Measurements from ENCODE around the gene TKFC. TPM values are rescaled to one million over a fixed set of nuclear protein-coding genes. Genes with fewer than 3 reads are reported as not detected.

The TKFC gene
- total RNA-seq, 1 donor from 2014 or later = 59.6 TPM

DNA sequence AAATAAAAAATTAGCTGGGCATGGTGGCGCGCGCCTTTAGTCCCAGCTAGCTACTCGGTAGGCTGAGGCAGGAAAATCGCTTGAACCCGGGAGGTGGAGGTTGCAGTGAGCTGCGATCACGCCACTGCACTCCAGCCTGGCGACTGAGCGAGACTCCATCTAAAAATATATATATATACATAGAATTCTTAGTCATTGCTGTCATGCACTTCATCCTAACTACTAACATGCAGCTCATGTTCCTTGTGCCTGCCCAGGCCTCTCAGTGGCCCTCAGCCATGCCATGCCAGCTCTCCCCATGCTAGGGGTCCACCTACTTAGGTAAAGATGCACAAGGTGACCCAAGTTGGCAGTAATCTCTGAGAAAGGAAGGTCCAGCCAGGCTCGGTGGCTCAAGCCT is 25.5 kb downstream of the TKFC start:
- TF ChIP-seq, protein P1, sequence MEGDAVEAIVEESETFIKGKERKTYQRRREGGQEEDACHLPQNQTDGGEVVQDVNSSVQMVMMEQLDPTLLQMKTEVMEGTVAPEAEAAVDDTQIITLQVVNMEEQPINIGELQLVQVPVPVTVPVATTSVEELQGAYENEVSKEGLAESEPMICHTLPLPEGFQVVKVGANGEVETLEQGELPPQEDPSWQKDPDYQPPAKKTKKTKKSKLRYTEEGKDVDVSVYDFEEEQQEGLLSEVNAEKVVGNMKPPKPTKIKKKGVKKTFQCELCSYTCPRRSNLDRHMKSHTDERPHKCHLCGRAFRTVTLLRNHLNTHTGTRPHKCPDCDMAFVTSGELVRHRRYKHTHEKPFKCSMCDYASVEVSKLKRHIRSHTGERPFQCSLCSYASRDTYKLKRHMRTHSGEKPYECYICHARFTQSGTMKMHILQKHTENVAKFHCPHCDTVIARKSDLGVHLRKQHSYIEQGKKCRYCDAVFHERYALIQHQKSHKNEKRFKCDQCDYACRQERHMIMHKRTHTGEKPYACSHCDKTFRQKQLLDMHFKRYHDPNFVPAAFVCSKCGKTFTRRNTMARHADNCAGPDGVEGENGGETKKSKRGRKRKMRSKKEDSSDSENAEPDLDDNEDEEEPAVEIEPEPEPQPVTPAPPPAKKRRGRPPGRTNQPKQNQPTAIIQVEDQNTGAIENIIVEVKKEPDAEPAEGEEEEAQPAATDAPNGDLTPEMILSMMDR (IDR thresholded peaks at IDR 0.05; ENCODE audit: partially characterized antibody, unreplicated experiment) = no peak
- Mint-ChIP-seq H3K27me3 (ENCODE audit: unreplicated experiment) (no peaks in the 10 kb centered on the region), H3K9me3 (ENCODE audit: unreplicated experiment) (peaks cover 9% of the 10 kb centered on the region), H3K4me3 (ENCODE audit: unreplicated experiment) (no peak overlapping the region), H3K27ac (ENCODE audit: unreplicated experiment) (no peak overlapping the region), H3K36me3 (ENCODE audit: unreplicated experiment) (no peaks in the 10 kb centered on the region), H3K4me1 (ENCODE audit: low read depth, unreplicated experiment) (peaks cover 10% of the 10 kb centered on the region)
- no peak for DNase-seq

DNA sequence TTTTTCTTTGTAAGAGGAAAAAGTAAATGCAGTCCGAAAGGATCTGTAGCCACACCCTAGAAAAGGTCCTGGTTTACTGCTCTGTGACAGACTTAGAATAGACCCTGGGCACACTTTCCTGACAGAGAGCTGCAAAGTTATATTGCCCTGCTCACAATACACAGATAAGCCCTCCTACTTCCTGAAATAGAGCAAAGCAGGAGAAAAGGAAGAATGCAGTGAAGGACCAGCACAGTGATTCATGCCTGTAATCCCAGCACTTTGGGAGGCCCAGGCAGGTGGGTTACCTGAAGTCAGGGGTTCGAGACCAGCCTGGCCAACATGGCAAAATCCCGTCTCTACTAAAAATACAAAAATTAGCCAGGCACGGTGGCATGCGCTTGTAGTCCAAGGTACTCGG is 26.5 kb downstream of the TKFC start:
- Mint-ChIP-seq H3K27me3 (ENCODE audit: unreplicated experiment) (no peaks in the 10 kb centered on the region), H3K4me1 (ENCODE audit: low read depth, unreplicated experiment) (peaks cover 12% of the 10 kb centered on the region), H3K4me3 (ENCODE audit: unreplicated experiment) (no peak overlapping the region), H3K27ac (ENCODE audit: unreplicated experiment) (no peak overlapping the region), H3K36me3 (ENCODE audit: unreplicated experiment) (no peaks in the 10 kb centered on the region), H3K9me3 (ENCODE audit: unreplicated experiment) (peaks cover 9% of the 10 kb centered on the region)
- TF ChIP-seq, protein P1 (IDR thresholded peaks at IDR 0.05; ENCODE audit: partially characterized antibody, unreplicated experiment) = no peak
- DNase-seq = no peak

DNA sequence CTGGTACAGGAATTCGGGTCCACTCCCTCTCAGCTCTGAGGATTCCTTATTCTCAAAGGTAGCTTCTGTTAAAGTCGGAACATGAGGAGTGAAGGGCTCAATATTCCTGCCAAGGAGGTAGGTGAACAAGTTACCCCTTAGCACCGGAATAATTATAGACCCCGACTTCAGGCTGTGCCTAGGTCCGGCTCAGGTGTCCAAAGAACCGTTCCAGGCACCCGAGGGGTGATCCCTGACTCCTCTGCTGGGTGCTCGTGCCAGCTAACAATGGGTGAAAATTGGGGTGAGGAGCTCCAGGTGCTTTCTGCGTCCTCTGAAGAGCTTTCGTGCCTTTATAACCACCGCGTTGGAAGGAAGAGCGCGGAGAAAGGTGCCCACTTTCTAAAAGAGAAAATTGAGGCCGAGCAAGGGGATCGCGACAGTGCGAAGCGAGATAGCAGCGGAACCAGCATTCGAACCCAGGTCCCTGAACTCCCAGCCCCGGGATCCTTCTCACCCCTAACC is 28.3 kb downstream of the TKFC start:
- Mint-ChIP-seq H3K4me1 (ENCODE audit: low read depth, unreplicated experiment) (peaks cover 12% of the 10 kb centered on the region), H3K36me3 (ENCODE audit: unreplicated experiment) (no peaks in the 10 kb centered on the region), H3K9me3 (ENCODE audit: unreplicated experiment) (peaks cover 9% of the 10 kb centered on the region), H3K27me3 (ENCODE audit: unreplicated experiment) (no peaks in the 10 kb centered on the region), H3K4me3 (ENCODE audit: unreplicated experiment) (peak overlapping the region; percentile 98), H3K27ac (ENCODE audit: unreplicated experiment) (peak overlapping the region; percentile 97)
- TF ChIP-seq, protein P1 (IDR thresholded peaks at IDR 0.05; ENCODE audit: partially characterized antibody, unreplicated experiment) = no peak
- no peak for DNase-seq

DNA sequence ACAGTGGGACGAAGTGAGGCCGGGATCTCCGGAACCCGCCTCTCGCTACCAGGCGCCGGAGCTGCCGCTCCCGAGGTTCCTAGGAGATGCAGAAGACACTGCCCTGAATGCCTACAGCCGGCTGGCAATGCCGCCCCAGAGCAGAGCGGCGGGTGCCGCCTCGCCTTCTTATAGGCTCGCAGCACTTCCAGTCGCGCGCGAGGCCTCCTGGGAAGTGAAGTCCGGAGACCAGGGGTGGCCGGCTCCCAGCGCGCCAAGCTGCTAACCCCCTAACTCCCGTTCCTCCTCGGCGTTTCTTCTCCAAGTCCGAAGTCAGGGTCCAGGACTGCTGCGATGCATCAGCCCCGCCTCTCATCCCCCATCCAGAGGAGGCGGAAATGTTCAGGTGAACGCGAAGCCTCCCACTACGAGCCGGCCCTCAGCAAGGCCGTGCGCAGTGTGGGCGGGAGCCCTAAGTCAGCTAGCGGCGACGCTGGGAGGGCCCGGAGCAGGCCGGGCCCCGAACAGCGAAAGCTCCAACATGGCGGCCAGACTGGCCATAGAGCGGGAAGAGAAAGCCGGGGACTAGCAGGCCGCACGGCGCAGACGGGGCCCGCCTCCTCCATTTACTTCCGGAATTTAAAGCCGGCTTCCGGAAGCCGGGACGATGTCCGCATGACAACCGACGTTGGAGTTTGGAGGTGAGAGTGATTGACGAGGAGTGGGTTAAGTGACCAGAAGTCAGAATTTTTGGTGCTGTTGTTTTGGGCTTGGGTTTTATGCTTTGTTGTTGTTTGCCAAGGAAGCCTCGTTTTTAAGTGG is 28.9 kb downstream of the TKFC start, which contains the start of the genes CYB561A3 and TMEM138:
Gene CYB561A3, minus strand, starts transcription at position 142 of the 801 bp plus-strand sequence. CDS start 5,169 bp downstream, outside the sequence.
Gene TMEM138, plus strand, starts transcription at position 634 of the 801 bp plus-strand sequence. CDS start 2,017 bp downstream, outside the sequence.
- Mint-ChIP-seq H3K4me3 (ENCODE audit: unreplicated experiment) (peak within 1 kb of the TSS; percentile 98), H3K4me1 (ENCODE audit: low read depth, unreplicated experiment) (peaks cover 12% of the 10 kb centered on the region), H3K27ac (ENCODE audit: unreplicated experiment) (peak within 1 kb of the TSS; percentile 97), H3K36me3 (ENCODE audit: unreplicated experiment) (no peaks in the 10 kb centered on the region), H3K9me3 (ENCODE audit: unreplicated experiment) (peaks cover 9% of the 10 kb centered on the region), H3K27me3 (ENCODE audit: unreplicated experiment) (no peaks in the 10 kb centered on the region)
- peak; percentile 91 for DNase-seq
- TF ChIP-seq, protein P1 (IDR thresholded peaks at IDR 0.05; ENCODE audit: partially characterized antibody, unreplicated experiment) = no peak

DNA sequence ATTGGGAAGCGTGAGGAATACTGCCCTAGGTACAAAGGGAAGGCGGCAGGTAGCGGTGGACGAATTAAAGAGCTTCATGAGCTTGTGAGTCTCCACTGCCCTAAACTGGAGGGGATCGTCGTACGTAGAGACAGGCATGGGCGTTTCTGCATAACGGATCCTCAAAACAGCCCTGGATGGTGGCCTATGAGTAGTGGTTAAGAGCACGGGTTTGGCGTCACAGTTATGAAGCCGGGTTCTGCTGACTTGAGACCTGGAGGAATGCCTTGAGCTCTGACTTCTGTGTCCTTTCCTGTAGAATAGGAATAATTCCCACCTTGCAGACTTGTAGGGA is 29.5 kb downstream of the TKFC start:
- peak overlapping the region; percentile 98 for H3K4me3 Mint-ChIP-seq (ENCODE audit: unreplicated experiment)
- H3K9me3 Mint-ChIP-seq (ENCODE audit: unreplicated experiment) = peaks cover 9% of the 10 kb centered on the region
- H3K27ac Mint-ChIP-seq (ENCODE audit: unreplicated experiment) = peak overlapping the region; percentile 97
- H3K4me1 Mint-ChIP-seq (ENCODE audit: low read depth, unreplicated experiment) = peaks cover 12% of the 10 kb centered on the region
- TF ChIP-seq, protein P1 (IDR thresholded peaks at IDR 0.05; ENCODE audit: partially characterized antibody, unreplicated experiment) = no peak
- H3K36me3 Mint-ChIP-seq (ENCODE audit: unreplicated experiment) = no peaks in the 10 kb centered on the region
- no peak for DNase-seq
- no peaks in the 10 kb centered on the region for H3K27me3 Mint-ChIP-seq (ENCODE audit: unreplicated experiment)

Measured in glutamatergic neuron (in vitro differentiated cells).